NCI-H2029 (cell line): ENCODE measurements around the gene NEDD4L.

Experiments
- DNase-seq: peaks from one replicate; lab custom pipeline; 2025; lab: John Stamatoyannopoulos, UW

NEDD4L gene

DNA sequence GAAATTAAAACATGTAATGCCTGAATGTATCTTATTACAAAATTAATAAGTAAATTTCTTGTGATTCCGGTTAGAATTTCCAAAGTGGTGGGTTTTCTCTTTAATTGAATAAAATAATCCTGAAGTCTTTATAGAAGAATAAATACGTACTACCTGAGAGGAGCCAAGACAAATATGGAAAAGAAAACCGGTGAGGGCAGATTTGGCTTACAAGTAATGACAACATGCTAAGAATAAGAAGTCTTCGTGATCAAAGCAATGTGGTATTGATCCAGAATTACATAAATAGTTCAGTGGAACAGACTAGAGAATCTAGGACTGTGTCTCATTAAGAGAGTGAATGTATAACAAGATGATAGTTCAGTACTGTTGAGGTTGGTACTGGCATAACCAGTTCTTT is 167.5 kb downstream of the NEDD4L start:
- no peak for DNase-seq

DNA sequence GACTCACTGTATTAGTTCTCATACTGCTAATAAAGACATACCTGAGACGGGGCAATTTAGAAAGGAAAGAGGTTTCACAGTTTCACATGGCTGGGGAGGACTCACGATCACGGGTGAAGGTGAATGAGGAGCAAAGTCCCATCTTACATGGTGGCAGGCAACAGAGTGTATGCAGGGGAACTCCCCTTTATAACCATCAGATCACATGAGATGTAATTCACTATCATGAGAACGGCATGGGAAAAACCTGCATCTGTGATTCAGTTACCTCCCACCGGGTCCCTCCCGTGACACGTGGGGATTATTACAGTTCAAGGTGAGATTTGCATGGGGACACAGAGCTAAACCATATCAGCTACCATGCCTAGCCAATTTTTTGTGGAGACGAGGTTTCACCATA is 168.2 kb downstream of the NEDD4L start:
- no peak for DNase-seq

DNA sequence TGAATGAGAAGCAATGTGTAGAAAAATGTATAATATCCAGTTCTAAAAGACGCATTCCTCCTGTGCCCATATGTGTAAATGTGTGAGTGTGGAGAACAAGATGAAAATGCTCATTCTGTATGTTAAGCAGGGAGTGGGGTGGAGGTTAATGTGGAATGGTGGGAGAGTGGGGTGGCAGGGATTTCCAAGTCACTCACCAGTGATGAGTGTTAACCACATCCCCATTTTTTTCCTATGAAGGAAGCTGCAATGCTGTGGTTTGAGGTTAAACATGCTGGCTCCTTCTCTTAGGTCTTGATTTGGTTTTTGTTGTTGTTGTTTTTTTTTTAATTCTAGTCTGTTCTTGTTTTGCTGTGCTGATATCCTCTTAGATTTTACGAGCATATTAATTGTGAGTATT is 169.4 kb downstream of the NEDD4L start:
- DNase-seq, result no peak

DNA sequence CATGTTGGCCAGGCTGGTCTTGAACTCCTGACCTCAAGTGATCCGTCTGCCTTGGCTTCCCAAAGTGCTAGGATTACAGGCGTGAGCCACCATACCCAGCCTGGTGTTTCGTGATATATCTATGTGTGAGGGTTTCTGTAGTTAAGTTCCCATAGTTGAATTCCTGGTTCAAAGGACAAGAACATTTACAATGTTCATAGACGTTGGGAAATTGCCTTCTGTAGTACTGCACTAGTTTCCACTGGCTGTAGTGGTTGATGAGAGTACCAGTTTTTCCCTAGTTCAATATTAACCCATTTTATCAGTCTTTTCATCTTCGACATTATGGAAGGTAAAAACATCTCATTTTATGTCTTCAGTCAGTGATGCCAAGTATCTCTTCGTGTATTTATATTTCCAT is 171.0 kb downstream of the NEDD4L start:
- DNase-seq, result no peak

DNA sequence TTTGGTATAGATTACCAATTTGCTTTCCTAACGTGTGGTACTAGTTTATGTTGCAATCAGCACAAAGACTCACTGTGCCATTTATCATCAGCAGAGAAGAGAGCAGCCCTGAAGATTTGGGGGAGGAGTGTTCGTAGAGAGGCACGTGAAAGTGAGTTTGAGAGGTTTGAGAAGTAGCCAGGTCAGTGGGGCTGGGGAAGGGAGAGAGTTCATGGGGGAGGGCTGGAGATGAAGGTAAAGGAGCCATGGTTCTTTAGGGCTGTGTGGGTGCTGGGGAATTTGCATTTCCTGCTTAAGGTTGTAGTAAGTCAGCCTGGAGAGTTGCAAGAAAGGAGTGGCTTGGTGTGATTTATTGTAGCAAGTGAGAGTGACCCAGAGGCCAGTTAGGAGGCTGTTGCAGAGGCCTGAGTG is 172.1 kb downstream of the NEDD4L start:
- no peak for DNase-seq

DNA sequence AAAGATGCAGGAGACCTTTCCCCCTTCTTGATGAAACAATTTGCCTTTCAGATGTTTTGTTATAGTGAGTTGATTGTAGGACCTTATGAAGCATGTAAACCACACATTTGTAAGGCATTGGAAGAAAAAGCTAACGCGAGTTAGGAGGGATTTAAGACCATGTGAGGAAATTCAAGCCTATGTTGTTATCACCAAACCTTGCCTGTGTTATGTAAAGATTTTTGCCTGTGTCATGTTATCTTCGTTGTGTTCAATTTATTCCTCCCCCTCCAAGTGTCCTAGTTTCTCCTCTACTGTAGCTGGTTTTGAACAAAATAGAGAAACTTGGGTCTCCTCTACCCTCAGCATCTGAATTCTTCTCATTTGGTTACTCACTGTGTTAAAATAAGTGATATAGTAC is 173.0 kb downstream of the NEDD4L start:
- DNase-seq, result no peak

DNA sequence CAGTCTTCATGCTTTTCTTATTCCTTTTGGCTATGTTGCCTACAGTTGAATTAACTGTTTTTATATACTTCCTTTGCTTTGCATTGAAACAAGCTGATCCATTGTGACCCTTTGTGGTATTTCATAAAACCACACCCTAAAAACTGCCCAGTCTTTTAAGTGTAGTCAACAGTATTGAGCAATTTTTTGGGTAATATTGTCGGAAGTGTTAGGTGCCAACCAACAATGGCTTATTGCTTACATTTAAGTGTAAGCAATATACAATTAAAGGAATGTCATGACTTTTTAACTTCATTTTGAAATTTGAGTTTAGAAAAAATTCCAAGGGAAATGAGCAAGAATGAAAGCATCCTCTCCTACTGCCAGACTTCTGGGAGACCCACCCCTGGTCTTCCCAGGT is 174.1 kb downstream of the NEDD4L start:
- DNase-seq, result no peak

DNA sequence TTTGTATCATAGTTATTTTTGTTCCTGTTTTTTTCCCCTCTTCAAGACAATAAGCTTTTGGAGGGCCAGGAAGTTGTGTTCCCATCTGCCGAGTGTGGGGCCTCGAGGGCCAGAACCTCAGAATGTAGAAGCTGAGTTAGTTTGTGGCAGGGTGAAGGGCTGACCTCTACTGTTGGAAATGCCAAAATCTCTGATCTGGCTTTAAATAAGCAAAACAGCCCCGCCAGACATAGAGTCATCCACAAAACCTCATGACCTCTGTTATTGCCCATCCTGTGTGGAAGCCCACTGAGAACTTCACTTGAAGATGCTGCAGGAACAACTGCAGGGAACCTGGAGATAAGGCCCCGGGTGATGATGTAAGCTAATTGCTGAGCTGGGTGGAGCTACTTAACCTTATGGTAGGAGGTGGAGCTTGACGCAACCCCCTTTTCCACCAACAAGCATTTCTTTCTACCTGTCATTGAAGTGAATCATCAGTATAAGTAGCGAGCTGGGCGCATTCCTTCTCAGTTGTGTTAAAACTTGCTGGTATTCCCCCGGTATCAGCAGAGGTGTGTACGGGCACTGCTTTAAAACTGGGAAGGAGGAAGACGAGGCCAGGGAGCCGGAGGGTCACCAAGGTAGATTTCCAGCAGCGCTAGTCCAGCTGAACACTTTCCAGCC is 177.2 kb downstream of the NEDD4L start:
- DNase-seq, result no peak

DNA sequence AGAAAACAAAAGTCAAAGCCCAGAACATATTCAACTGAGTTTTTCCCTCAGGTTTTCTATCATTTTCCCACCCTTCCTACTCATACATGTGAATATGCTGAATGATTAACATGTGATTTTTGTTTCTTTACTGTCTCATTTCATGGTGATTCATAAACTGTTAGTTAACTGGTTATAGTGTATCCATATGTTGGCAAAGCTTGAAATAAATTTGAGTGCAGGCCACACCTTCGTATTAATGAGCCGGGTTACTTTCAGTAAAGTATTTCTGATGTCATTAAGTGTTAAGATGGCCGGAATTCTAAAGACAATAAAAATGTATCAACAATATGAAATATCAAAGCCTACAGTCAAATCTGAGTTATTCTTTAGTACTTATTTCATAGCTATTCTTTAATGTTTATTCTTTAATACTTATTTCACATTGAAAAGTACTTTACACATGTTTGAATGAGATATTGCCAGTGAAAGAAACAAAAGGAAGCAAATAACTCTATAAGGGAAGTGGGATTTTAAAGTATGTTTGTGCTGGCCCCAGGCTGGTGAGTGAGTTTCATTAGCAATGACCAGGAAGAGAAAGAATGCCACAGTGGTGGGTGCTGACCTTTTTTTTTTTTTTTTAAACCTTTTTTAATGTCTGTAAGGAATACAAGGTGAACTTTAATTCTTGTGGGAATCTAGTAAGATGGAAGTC is 178.6 kb downstream of the NEDD4L start:
- no peak for DNase-seq

DNA sequence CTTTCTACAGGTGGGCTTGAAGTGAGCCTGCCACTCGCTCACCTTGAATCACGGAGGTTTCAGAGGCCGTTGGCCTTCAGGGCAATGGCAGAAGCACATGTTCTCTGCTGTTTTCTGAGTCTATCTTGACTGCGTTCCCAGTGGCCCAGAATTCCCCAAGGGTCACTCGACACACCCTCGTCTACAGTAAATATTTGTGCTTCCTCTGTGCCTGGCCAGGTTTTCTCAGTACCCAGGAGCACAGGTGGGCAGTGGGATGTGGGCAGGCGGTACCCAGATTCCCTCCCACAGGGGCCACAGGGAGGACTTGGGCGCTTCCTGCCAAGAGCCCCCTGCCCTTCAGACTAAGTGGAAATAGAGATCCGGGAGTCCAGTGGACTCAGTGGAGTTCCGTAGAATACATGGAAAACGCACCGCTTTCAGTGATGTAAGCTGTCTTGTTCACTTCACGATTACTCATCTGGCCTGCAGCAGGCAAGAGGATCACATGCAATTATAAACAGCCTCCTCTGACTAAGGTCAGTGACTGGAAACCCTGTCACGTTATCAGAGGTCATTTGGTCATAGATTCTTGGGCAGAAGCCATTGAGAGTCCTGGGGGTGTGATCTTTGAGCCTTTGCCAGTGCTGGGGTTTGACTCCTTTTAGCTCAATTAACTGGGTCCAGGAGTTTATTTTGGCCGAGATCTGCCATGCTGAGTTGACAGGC is 179.8 kb downstream of the NEDD4L start:
- DNase-seq, result peak; percentile 77

DNA sequence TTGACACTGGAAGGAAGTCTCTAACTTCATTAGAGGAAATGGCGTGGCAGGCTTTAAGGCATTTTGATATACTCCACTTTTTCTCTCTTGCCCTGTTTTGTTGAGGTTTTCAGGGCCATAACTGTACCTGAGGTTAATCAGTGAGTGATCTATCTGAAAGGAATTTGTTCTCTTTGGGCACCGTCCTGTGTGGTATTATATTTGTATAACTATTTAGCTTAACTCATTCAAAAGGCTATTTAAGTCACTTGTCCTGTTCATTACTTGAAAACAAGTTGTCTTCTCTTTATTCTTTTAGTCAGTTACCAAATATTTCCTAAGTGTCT is 180.4 kb downstream of the NEDD4L start:
- DNase-seq, result no peak

DNA sequence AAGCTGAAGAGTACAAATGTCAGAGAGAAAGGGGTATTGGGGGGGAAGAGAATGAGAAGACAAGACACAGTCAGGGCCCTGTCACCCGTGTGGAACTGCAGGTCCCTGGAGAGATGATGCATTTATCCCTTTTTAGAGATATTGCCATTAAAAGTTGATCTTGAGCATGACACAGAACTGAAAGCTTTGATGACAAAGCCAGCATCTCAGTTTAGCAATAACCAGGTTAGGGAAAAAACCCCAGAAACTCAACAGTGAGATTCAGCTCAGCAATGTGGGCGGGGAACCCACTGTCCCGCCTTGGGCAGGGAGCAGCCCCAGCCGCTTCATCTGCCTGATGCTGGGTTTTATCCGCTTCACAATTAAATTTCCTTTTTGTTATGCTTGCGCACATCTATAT is 181.1 kb downstream of the NEDD4L start:
- DNase-seq, result no peak

DNA sequence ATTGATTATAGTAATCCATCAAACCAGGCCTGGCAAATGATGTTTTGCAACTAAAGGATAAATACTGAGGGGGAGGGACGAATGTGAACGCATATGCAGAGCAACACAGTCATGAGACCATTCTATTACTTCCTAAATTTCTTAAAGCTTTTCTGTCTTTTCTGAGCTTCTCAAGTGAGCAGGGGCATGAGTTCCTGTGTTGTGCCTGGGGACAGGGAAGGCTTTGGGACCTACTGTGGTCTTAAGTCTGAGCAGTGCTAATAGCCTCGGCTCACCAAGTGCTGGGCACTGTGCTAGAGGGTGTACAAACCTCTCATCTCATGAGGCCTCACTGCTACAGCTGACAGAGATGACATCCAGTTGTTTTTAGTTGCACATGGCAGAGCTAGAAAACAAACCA is 182.4 kb downstream of the NEDD4L start:
- DNase-seq, result no peak

DNA sequence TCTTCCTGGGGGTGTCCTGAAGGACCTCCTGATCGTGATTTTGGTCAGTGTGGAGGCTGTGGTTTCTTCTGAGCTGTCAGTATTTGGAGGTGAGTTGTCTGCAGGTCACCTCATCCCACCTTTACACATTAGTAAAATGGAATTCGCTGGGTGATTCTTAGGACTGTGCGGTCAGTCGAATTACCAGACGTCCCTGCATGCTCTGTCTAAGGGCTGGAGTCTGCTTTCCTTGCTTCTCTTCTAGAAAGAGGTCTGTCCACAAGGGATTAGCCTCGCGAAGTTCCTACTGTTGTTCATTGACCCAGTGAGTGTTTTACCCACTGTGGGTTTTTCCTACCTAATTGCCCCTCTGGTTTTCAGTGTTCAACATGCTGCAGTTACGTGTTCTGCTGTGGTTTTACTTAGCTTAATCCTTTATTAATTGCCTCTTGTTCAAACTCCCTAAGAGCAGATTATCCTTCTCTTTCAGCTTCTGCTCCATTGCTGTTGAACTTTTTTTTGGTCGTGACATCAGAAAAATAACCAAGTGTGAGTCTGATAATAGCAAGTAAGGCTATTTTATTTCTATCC is 183.4 kb downstream of the NEDD4L start:
- DNase-seq, result no peak

DNA sequence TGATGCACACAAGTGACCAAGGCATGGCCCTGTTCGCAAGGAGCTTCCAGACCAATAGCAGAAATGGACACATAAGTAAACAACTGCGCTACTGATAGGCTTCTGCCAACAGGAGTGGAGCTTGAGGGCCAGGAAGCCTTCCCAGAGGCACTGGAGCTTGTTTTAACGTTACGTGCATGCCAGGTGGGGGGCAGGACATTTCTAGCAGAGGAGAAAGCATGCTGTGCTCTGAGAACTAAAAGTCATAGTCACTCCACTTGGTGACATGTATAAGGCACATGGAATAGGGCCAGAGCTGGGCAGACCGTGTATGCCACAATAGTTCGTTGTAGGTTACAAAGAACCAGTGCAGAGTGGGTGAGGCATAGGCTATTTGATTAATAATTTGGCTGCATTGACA is 184.2 kb downstream of the NEDD4L start:
- no peak for DNase-seq

DNA sequence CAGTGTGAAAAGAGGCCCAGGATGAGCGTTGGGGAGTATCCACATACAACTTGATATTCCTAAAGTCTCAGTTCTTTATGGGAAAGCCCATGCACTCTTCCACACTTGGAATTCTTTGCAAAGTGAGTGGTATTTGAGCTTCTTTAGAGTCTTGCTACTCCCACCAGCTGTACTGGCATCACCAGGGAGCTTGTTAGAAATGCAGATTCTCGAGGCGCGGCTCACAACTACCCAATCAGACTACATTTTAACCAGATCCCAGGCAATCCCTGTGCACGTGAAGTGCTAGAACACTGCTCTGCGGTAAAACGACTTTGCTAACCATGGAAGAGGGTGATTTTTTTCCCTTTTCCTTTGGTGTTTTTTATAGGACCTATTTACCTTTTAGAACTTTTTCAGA is 184.7 kb downstream of the NEDD4L start:
- no peak for DNase-seq

DNA sequence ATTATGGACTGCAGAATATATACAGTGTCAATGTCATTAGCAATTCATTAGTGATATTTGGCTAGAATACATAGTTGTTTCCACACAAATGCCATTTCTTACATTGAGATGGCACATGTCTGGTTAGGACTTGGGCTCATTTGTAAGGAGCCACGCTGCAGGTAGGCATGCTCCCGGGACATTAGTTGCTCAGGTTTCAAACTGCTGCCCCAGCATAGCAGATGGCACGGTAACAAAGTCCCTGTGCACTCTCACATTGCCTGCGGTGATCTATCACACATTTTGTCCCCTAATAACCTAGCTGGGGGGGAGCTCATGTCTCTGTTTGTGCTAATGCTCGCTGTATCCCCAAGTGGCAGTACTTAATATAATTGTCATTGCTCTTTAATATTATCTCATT is 185.1 kb downstream of the NEDD4L start:
- DNase-seq, result no peak

DNA sequence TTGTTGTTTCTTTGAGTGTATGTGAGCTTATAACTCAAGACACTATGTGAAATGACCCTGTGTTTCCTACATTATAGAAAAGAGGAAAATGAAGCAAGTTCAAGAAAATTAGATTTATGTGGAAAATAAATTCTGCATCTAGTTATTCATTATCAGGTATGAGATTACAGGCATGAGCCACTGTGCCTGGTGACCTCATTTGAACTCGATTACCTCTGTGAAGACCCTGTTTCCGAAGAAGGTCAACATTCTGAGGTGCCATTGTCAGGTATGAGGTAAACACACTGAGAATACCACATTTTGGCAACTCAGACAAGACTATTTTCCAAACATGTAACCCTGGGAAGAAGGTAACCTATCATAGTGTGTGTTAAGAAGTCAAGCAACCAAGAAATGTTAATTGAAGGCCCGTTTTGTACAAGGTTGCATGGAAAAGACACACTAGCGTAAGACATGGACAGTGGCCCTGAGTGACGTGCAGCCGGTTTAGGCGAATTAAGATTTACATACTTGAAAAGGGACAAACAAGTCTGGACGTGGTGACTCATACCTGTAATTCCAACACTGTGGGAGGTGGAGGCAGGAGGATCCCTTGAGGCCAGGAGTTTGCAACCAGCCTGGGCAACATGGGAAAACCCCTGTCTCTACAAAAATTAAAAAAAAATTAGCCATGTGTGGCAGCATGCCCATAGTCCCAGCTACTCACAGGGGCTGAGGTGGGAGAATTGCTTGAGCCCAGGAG is 186.6 kb downstream of the NEDD4L start:
- DNase-seq, result no peak

DNA sequence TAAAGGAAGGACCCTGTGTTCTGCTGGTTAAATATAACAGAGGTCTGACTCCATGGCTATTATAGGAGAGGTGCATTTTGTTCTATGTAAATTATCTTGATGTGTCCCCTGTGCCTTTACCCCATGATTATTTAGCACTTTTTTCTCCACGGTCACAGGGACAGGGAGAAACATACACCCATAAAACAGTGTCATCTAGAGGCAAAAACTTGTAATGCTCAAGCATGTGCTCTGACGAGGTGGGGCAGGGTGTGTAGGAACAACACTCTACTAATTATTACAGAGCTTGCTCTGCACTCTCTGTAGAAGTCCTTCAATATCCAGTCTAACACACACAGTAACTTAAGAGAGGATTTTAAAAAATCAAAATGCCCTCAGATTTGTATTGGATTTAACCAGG is 187.9 kb downstream of the NEDD4L start:
- DNase-seq, result no peak

DNA sequence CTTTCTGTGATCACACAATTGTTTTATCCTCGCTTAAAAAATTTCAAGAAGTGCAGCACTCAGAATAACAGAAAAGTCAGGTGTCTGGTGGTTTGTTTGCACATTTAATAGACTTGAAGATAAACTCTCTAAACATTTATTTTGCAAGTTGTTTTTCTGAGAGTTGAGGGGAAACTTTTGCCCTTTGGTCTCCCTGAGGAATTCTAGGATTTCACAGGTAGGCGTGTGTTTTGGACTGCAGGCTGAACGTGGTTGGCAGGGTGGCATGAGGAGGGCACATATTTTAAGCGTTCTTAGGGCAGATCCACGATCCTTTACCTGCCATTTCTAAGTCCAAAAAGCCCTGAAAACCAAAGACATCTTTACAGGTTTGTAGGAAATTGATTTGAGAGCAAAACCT is 188.6 kb downstream of the NEDD4L start:
- no peak for DNase-seq

DNA sequence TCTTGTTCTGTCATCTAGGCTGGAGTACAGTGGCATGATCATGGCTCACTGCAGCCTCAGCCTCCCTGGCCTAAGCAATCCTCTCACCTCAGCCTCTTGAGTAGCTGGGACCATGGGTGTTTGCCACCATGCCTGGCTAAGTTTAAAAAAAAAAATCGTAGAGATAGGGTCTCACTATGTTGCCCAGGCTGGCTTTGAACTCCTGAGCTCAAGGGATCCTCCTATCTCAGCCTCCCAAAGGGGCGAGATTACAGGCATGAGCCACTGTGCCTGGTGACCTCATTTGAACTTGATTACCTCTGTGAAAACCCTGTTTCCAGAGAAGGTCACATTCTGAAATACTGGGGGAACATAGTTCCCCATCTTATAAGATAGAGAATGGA is 190.3 kb downstream of the NEDD4L start:
- no peak for DNase-seq

DNA sequence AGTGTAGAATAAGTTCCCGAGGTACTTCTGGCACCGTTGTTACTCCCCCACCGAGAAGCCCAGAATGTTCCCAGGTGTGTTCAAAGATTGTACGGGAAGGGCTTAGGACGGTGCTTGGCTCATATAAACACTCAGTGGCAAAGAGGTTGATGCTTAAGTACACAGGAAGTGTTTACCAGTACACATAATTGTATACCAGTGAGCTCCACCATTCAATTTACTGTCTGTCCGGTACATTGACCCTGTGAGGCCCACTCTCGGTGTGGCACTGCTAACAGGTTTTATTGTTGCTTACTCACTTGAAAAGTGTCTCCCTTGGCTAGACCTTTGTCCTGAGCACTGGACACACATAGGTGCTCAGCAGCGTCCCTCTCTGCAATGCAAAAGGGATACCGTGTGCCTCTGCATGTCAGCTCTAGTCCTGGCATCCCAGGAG is 191.0 kb downstream of the NEDD4L start:
- DNase-seq, result no peak

DNA sequence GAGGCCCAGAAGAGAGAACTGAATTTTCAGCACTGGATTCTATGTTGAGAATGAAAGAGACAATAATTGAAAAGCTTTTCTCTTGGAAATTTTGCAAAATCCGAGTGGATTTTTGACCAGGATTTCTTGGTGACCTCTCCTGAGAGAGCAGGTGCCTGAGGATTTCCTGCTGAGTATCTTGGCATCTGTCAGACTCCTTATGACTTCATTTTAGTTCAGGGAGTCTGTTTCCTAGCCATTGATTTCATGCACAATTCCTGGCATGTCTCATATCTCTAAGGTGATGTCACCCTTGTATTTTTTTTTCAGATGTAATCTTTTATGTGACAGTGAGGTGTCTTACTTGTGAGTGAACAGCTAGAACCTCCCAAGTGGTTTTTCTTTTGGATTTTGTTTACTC is 195.9 kb downstream of the NEDD4L start:
- no peak for DNase-seq
